ENCODE measurements around the gene ARHGEF28. TPM values are rescaled to one million over a fixed set of nuclear protein-coding genes. Genes with fewer than 3 reads are reported as not detected.

The ARHGEF28 gene
- total and polyA plus RNA-seq, 2 of the 4 experiments (the other 2 are of a cell fraction): 3.6 to 16.0 TPM

- in situ Hi-C loops (cut with MboI; ENCODE audit: low sequenced_read_pairs): no loop called here
- H3K4ac ChIP-seq (ENCODE audit: low read depth, low read length): no peak overlapping the region
- ChIA-PET CTCF (no interaction called here), POLR2A (ENCODE audit: unreplicated experiment) (no interaction called here)
- no peak overlapping the region for H3K4me2 ChIP-seq (ENCODE audit: low read depth, low read length)
- H3K79me1 ChIP-seq (ENCODE audit: low read depth in 1 of 2, low read length in 2 of 2): no peaks in the 10 kb centered on the region
- no peak overlapping the region for H3K14ac ChIP-seq (replicated peaks; ENCODE audit: low read depth, low read length)
- no peak overlapping the region for H2BK20ac ChIP-seq (ENCODE audit: low read depth, low read length)
- no peak overlapping the region for H2AFZ ChIP-seq (replicated peaks; ENCODE audit: low read length, poor library complexity)
- no peak overlapping the region for H3K23ac ChIP-seq (ENCODE audit: low read depth, low read length)
- ATAC-seq (ENCODE audit: low read depth): no peak
- peaks cover 8% of the 10 kb centered on the region for H3K9me3 ChIP-seq (ENCODE audit: control insufficient read depth, insufficient read depth, low read length)
- dilution Hi-C loops (cut with HindIII; ENCODE audit: low sequenced_read_pairs, unreplicated experiment): no loop called here
- H4K91ac ChIP-seq (ENCODE audit: insufficient read depth, low read depth, low read length): no peak overlapping the region
- H2BK120ac ChIP-seq (ENCODE audit: low read depth, low read length): no peak overlapping the region
- no peak overlapping the region for H3K4me3 ChIP-seq (ENCODE audit: insufficient read depth, low read depth, low read length)
- no TSS peak for BruUV-seq (replicated peaks)
- H4K5ac ChIP-seq (ENCODE audit: low read depth, low read length): no peak overlapping the region
- TF ChIP-seq CEBPB (IDR thresholded peaks at IDR 0.05; ENCODE audit: low read depth, low read length) (no peak), RAD21 (IDR thresholded peaks at IDR 0.05; ENCODE audit: low read length) (no peak), MAFK (IDR thresholded peaks at IDR 0.05; ENCODE audit: low read depth, low read length) (no peak), NFE2L2 (IDR thresholded peaks at IDR 0.05; ENCODE audit: low read depth, low read length) (no peak), MAZ (IDR thresholded peaks at IDR 0.05; ENCODE audit: borderline replicate concordance, low read depth, low read length) (no peak), RCOR1 (IDR thresholded peaks at IDR 0.05; ENCODE audit: insufficient replicate concordance, low read length) (no peak), FOS (IDR thresholded peaks at IDR 0.05; ENCODE audit: low read depth, low read length) (no peak), CTCF (conservative IDR thresholded peaks at IDR 0.05; ENCODE audit: low read depth, low read length) (no peak), BHLHE40 (IDR thresholded peaks at IDR 0.05; ENCODE audit: low read depth, low read length) (no peak), SMC3 (IDR thresholded peaks at IDR 0.05; ENCODE audit: low read depth, low read length) (no peak), MXI1 (IDR thresholded peaks at IDR 0.05; ENCODE audit: borderline replicate concordance, low read depth, low read length) (no peak), ELK1 (IDR thresholded peaks at IDR 0.05; ENCODE audit: borderline replicate concordance, low read depth, low read length) (no peak), CHD1 (IDR thresholded peaks at IDR 0.05; ENCODE audit: low read depth, low read length) (no peak), USF2 (IDR thresholded peaks at IDR 0.05; ENCODE audit: low read depth, low read length) (no peak), POLR2A (IDR thresholded peaks at IDR 0.05; ENCODE audit: low read depth, low read length) (no peak), RFX5 (IDR thresholded peaks at IDR 0.05; ENCODE audit: low read depth, low read length) (no peak)
- H2BK5ac ChIP-seq (ENCODE audit: low read depth, low read length, poor library complexity, severe bottlenecking): no peak overlapping the region
- no peak for DNase-seq
- no peak overlapping the region for H3K27ac ChIP-seq (ENCODE audit: insufficient read depth, low read length)
- no peak overlapping the region for H2AK5ac ChIP-seq (ENCODE audit: low read depth, low read length)
- WGBS, 2 experiments (ENCODE audit: extremely low coverage in 2 of 2, insufficient read length in 1 of 2): no CpG with 5 or more reads among the region's 7 CpGs
- no peak overlapping the region for H2AK9ac ChIP-seq (replicated peaks; ENCODE audit: low read depth, low read length, poor library complexity)
- H2BK15ac ChIP-seq (ENCODE audit: low read depth, low read length): no peak overlapping the region
- peaks cover 7% of the 10 kb centered on the region for H3K4me1 ChIP-seq (ENCODE audit: control insufficient read depth, insufficient read depth, low read length)
- H3K9ac ChIP-seq (ENCODE audit: low read depth, low read length): no peak overlapping the region
- no peaks in the 10 kb centered on the region for H4K20me1 ChIP-seq (ENCODE audit: insufficient read depth, low read length)
- no peaks in the 10 kb centered on the region for H3K27me3 ChIP-seq (ENCODE audit: control insufficient read depth, insufficient read depth, low read length)
- no peak overlapping the region for H3K56ac ChIP-seq (ENCODE audit: extremely low read depth, insufficient read depth, low read length)
- H3K18ac ChIP-seq (ENCODE audit: low read depth, low read length): no peak overlapping the region
- intact Hi-C loops (cut with micrococcal nuclease): no loop called here
- H3K9me1 ChIP-seq (ENCODE audit: insufficient read depth, low read length): no peaks in the 10 kb centered on the region
- no peak overlapping the region for H4K8ac ChIP-seq (ENCODE audit: low read depth in 2 of 2, low read length in 2 of 2)
- H3K36me3 ChIP-seq (ENCODE audit: control insufficient read depth, insufficient read depth, low read length): no peaks in the 10 kb centered on the region; the same call in 1 of the 2 replicates
These were observed 319.5 kb downstream of the ARHGEF28 start for GRCh38 chr5:73945505-73945904.
